Activated CD8-positive, alpha-beta memory T cell treated with anti-CD3 and anti-CD28 coated beads for 36 hours (primary cell): ENCODE data around the gene UQCRFS1. TPM values are rescaled to one million over a fixed set of nuclear protein-coding genes. Genes with fewer than 3 reads are reported as not detected.

ENCODE experiments used
- CTCF ChIA-PET: fragments of 350-600 bp; sonication (Branson Sonifier 250); formaldehyde crosslinking; loops from one replicate; lab custom pipeline; 2021; ENCODE audit warnings: antibody characterized with exemption; lab: Charles Lee
- POLR2A ChIA-PET: fragments of 350-600 bp; sonication (Branson Sonifier 250); formaldehyde crosslinking; loops from one replicate; lab custom pipeline; 2021; ENCODE audit warnings: antibody characterized with exemption; lab: Charles Lee
- total RNA-seq, 2 experiments: library from RNA; stranded (reverse); gene quantifications; one replicate each; pipeline ENCODE4 v1.2.3, GENCODE V29; 2021

The UQCRFS1 gene
- total RNA-seq, 2 experiments from 2014 or later: 51.1 to 51.7 TPM

GRCh38 chr19:29176981-29177754, 35.8 kb downstream of the UQCRFS1 start:
- POLR2A ChIA-PET: no interaction called here

DNA sequence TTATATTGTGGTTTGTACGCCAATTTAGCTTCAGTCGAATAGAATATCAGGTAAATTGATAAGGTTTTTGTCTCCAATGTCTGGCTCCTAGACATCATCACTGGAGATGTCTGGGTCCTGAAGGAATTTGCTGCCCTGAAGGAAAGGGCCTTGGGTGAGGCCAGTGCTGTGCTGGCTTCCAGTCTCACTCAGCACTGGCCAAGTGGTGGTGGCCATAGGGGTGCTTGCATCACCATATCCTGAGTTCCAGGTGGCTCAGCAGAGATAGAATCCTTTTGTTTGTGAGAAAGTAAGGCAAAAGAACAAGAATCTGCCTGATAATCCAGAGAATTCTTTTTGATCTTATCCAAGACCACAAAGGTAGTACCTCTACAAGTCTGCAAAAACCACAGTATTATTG, 39.1 kb downstream of the UQCRFS1 start:
- POLR2A ChIA-PET: no interaction called here
- CTCF ChIA-PET: interaction anchor here (0.7 kb wide), 1 partner anchor 171 kb away, joined by 5 read pairs; no protein-coding TSS in a partner anchor

More at GRCh38 chr19:29176981-29177754, 35.8 kb downstream of the UQCRFS1 start:
- CTCF ChIA-PET: no interaction called here

- POLR2A ChIA-PET: no interaction called here
- CTCF ChIA-PET: no interaction called here
Measured at GRCh38 chr19:29172302-29172701, 40.6 kb downstream of the UQCRFS1 start.

GRCh38 chr19:29171525-29171924, 41.4 kb downstream of the UQCRFS1 start:
- POLR2A ChIA-PET: no interaction called here

GRCh38 chr19:29170554-29170953, 42.4 kb downstream of the UQCRFS1 start:
- POLR2A ChIA-PET: no interaction called here
- CTCF ChIA-PET: no interaction called here

More at GRCh38 chr19:29171525-29171924, 41.4 kb downstream of the UQCRFS1 start:
- CTCF ChIA-PET: no interaction called here

DNA sequence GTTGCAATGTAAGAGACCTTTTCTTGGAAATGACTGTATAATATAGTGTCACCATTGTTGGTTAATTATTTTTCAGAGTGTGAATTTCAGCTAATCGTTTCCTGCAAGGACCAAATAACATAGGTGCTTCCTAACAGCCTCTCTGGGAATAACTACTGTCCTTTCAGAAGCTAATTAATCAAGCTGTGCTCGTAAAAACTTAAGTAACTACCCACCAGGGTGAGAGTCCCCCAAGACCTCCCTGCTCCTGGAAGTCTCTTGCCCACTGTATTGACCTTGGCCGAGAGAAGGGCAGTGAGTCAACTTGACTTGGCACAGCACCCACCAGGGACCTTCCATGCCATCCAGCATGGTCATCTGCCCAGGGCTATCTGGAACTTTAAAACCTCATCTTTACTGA, 50.3 kb downstream of the UQCRFS1 start:
- CTCF ChIA-PET: no interaction called here
- POLR2A ChIA-PET: no interaction called here

DNA sequence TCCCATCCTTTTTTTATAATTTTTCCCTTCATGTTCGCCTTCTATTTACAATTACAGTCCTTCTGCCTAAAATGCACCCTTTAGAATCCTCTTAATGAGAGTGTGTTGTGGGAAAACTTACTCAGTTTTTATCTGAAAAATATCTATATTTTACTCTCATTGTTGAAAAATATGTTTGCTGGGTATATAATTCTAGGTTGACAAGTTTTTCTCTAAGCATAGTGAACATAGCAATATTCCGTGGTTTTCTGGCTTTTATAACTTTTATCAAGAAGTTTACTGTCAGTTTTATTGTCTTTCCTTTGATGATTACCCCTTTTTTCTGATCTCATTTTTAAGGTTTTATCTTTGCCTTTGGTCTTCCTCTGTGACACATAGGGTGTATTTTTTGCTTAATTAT, 57.3 kb downstream of the UQCRFS1 start:
- ChIA-PET POLR2A (no interaction called here), CTCF (no interaction called here)
